Gastrocnemius medialis (tissue), 4 donors: ENCODE measurements around the gene ICOSLG.
"Not testable (repeated sequence)": the region's sequence is repeated elsewhere in the genome, so short reads cannot be mapped to it uniquely, and the experiment has no call there.

Source experiments
- POLR2A ChIP-seq, 2 donors: fragments of 450-650 bp; IDR thresholded peaks; one replicate each; pipeline ENCODE4 v1.6.1; 2017; ENCODE audit warnings: antibody characterized with exemption in 2 of 2, mild to moderate bottlenecking in 2 of 2, moderate library complexity in 2 of 2
- TF ChIP-seq, protein P1 (sequence below), 5 experiments: fragments of 450-650 bp in 3 of 5; fragments of 200-600 bp in 2 of 5; sonication (generic) in 2 of 5; IDR thresholded peaks in 4 of 5; conservative IDR thresholded peaks in 1 of 5; 1 replicate in 4 of 5; 2 replicates in 1 of 5; pipeline ENCODE4 v1.5.1; 2016 to 2019; ENCODE audit warnings: antibody characterized with exemption in 5 of 5, mild to moderate bottlenecking in 3 of 5, moderate library complexity in 3 of 5

DNA sequence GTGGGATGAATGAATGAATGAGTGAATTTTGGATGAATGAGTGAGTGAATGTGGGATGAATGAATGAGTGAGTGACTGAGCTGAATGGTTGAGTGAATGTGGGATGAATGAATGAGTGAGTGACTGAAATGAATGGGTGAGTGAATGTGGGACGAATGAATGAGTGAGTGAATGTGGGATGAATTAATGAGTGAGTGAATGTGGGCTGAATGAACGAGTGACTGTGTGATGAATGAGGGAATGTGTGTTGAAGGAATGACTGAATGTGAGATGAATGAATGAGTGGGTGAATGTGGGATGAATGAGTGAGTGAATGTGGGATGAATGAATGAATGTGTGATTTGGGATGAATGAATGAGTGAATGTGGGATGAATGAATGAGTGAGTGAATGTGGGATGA lies 28.8 kb downstream of the ICOSLG start:
- TF ChIP-seq, protein P1, sequence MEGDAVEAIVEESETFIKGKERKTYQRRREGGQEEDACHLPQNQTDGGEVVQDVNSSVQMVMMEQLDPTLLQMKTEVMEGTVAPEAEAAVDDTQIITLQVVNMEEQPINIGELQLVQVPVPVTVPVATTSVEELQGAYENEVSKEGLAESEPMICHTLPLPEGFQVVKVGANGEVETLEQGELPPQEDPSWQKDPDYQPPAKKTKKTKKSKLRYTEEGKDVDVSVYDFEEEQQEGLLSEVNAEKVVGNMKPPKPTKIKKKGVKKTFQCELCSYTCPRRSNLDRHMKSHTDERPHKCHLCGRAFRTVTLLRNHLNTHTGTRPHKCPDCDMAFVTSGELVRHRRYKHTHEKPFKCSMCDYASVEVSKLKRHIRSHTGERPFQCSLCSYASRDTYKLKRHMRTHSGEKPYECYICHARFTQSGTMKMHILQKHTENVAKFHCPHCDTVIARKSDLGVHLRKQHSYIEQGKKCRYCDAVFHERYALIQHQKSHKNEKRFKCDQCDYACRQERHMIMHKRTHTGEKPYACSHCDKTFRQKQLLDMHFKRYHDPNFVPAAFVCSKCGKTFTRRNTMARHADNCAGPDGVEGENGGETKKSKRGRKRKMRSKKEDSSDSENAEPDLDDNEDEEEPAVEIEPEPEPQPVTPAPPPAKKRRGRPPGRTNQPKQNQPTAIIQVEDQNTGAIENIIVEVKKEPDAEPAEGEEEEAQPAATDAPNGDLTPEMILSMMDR (IDR thresholded peaks at IDR 0.05 in 4 of 5, conservative IDR thresholded peaks at IDR 0.05 in 1 of 5) = not testable (repeated sequence)
- not testable (repeated sequence) for TF ChIP-seq POLR2A (IDR thresholded peaks at IDR 0.05)
